ENCODE measurements around the gene ZNF540. TPM values are rescaled to one million over a fixed set of nuclear protein-coding genes. Genes with fewer than 3 reads are reported as not detected.
A peak's percentile ranks its signal among the peaks of the same experiment; 100 is the strongest.

The ZNF540 gene
- total RNA-seq, 4 donors from 2014 or later, result 9.6 to 30.7 (median 11.0) TPM

- H3K9me3 ChIP-seq, result peaks cover 20% of the 10 kb centered on the region
- H3K27me3 ChIP-seq, result no peaks in the 10 kb centered on the region
- H3K36me3 ChIP-seq, result peaks cover 22 to 24% of the 10 kb centered on the region in 2 donors
- TF ChIP-seq CTCF (IDR thresholded peaks at IDR 0.05), result no peak
- no peak for TF ChIP-seq POLR2A (IDR thresholded peaks at IDR 0.05)
- intact Hi-C loops (cut with DNase I), result loop anchor here (5.0 to 10.0 kb wide), 3 partner anchors 431 to 1021 kb away; no protein-coding TSS in a partner anchor
- no peak for DNase-seq
- no peak overlapping the region for H3K4me3 ChIP-seq (replicated peaks in 1 of 3)
- H3K4me1 ChIP-seq, result no peaks in the 10 kb centered on the region
- no peak overlapping the region for H3K27ac ChIP-seq
Observed at GRCh38 chr19:37565370-37565669, 29.4 kb upstream of the ZNF540 start.

GRCh38 chr19:37572203-37572602, 22.5 kb upstream of the ZNF540 start:
- Histone ChIP-seq H3K27ac (no peak overlapping the region), H3K4me1 (no peaks in the 10 kb centered on the region), H3K27me3 (no peaks in the 10 kb centered on the region), H3K4me3 (replicated peaks in 1 of 3) (no peak overlapping the region), H3K9me3 (peaks cover 11% of the 10 kb centered on the region), H3K36me3 (peaks cover 0 to 12% of the 10 kb centered on the region in 2 donors)
- intact Hi-C loops (cut with DNase I), result loop anchor here (10.0 kb wide), 1 partner anchor 147 kb away; no protein-coding TSS in a partner anchor
- no peak for DNase-seq
- TF ChIP-seq CTCF (IDR thresholded peaks at IDR 0.05) (no peak), POLR2A (IDR thresholded peaks at IDR 0.05) (no peak)

- intact Hi-C loops (cut with DNase I), result no loop called here
- H3K27me3 ChIP-seq, result no peaks in the 10 kb centered on the region
- TF ChIP-seq POLR2A (IDR thresholded peaks at IDR 0.05) (no peak), CTCF (IDR thresholded peaks at IDR 0.05) (no peak)
- H3K27ac ChIP-seq, result no peak overlapping the region
- WGBS, 2 donors, result 66 to 74% methylated on average over 2 of the region's 2 CpGs
- peaks cover 36 to 66% of the 10 kb centered on the region in 2 donors for H3K36me3 ChIP-seq
- no peak overlapping the region for H3K4me3 ChIP-seq (replicated peaks in 1 of 3)
- H3K9me3 ChIP-seq, result no peaks in the 10 kb centered on the region
- DNase-seq, result no peak
- H3K4me1 ChIP-seq, result no peaks in the 10 kb centered on the region
Observed at GRCh38 chr19:37583340-37583739, 11.3 kb upstream of the ZNF540 start.

GRCh38 chr19:37593996-37594303, 726 bp upstream of the ZNF540 start:
- Histone ChIP-seq H3K4me3 (replicated peaks in 1 of 3) (peak overlapping the region; percentile 38 to 51 (median 50)), H3K9me3 (no peaks in the 10 kb centered on the region), H3K4me1 (peaks cover 4 to 6% of the 10 kb centered on the region in 2 donors), H3K36me3 (peaks cover 2 to 5% of the 10 kb centered on the region in 2 donors), H3K27ac (peak overlapping the region; percentile 81 to 93 (median 92)), H3K27me3 (no peaks in the 10 kb centered on the region)
- 2 to 3% methylated on average over 9 of the region's 9 CpGs for WGBS, 2 donors
- intact Hi-C loops (cut with DNase I), result no loop called here
- no peak for DNase-seq
- TF ChIP-seq POLR2A (IDR thresholded peaks at IDR 0.05) (no peak), CTCF (IDR thresholded peaks at IDR 0.05) (no peak)

- H3K9me3 ChIP-seq, result no peaks in the 10 kb centered on the region
- H3K27me3 ChIP-seq, result no peaks in the 10 kb centered on the region
- no peak for TF ChIP-seq CTCF (IDR thresholded peaks at IDR 0.05)
- peak in 1 of 2 donors; percentile 3 for TF ChIP-seq POLR2A (IDR thresholded peaks at IDR 0.05)
- H3K36me3 ChIP-seq, result peaks cover 6 to 14% of the 10 kb centered on the region in 2 donors
- peak overlapping the region; percentile 38 to 51 (median 50) for H3K4me3 ChIP-seq (replicated peaks in 1 of 3)
- 0 to 1% methylated on average over 14 to 20 of the region's 20 CpGs for WGBS, 2 donors
- peak overlapping the region; percentile 81 to 93 (median 92) for H3K27ac ChIP-seq
- peaks cover 4 to 6% of the 10 kb centered on the region in 2 donors for H3K4me1 ChIP-seq
- peak; percentile 75 to 77 for DNase-seq
- intact Hi-C loops (cut with DNase I), result no loop called here
Observed at GRCh38 chr19:37594982-37595382, 306 bp downstream of the ZNF540 start.

Data from thyroid gland (tissue), 4 donors.